ENCODE measurements around the gene RCAN3. TPM values are rescaled to one million over a fixed set of nuclear protein-coding genes. Genes with fewer than 3 reads are reported as not detected.
A peak's percentile ranks its signal among the peaks of the same experiment; 100 is the strongest.

The RCAN3 gene
- total and polyA plus RNA-seq, 2 of the 13 experiments (the other 11 are each of a cell fraction or from before 2014, with no cell fraction given), result 12.2 to 13.3 TPM

DNA sequence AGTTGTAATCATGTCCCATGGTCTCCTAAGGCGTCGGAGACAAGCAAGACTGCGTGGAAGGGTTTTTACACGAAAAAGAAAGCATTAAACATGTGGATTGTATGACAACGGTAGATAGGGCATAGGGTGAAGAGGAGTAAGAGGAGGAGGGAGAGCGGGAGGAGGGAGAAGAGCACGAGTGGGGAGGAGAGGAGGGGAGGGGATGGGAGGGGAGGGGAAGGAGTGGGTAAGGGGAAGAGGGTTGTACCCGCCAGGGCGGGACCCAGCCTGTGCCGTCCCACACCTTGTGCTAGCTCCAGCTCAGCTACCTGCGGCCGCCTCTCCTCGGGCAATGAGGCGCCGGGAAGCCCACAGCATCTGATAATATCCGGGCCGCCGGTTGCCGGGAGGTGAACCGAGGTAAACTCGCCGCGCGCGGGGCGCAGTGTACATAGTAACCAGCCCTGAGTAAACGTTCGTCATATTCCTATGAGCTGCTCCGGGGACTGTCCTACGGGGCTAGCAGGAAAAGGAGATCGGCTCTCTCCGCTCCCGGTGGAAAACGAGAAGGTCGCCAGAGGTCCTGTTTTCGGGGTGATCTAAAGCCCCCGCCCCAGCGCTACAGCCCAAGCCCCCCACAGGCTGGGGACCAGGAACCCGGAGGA is 449 bp upstream of the RCAN3 start (continued):
- TF ChIP-seq ZSCAN20 (CRISPR knock-in tag; IDR thresholded peaks at IDR 0.05; ENCODE audit: borderline replicate concordance) (no peak), ETV5 (CRISPR knock-in tag; IDR thresholded peaks at IDR 0.05; ENCODE audit: borderline replicate concordance) (peak; percentile 57; the same call in 1 of the 2 replicates), ELF4 (CRISPR knock-in tag; IDR thresholded peaks at IDR 0.05; ENCODE audit: borderline replicate concordance) (no peak), ZNF766 (CRISPR knock-in tag; IDR thresholded peaks at IDR 0.05; ENCODE audit: borderline replicate concordance) (no peak), ZNF850 (CRISPR knock-in tag; conservative IDR thresholded peaks at IDR 0.05) (no peak), ZFP41 (CRISPR knock-in tag; IDR thresholded peaks at IDR 0.05; ENCODE audit: borderline replicate concordance) (no peak), U2AF2 (IDR thresholded peaks at IDR 0.05; ENCODE audit: low read depth, low read length) (no peak), SUZ12 (IDR thresholded peaks at IDR 0.05; ENCODE audit: low read depth, low read length) (no peak)
- TF ChIP-seq, protein P1, sequence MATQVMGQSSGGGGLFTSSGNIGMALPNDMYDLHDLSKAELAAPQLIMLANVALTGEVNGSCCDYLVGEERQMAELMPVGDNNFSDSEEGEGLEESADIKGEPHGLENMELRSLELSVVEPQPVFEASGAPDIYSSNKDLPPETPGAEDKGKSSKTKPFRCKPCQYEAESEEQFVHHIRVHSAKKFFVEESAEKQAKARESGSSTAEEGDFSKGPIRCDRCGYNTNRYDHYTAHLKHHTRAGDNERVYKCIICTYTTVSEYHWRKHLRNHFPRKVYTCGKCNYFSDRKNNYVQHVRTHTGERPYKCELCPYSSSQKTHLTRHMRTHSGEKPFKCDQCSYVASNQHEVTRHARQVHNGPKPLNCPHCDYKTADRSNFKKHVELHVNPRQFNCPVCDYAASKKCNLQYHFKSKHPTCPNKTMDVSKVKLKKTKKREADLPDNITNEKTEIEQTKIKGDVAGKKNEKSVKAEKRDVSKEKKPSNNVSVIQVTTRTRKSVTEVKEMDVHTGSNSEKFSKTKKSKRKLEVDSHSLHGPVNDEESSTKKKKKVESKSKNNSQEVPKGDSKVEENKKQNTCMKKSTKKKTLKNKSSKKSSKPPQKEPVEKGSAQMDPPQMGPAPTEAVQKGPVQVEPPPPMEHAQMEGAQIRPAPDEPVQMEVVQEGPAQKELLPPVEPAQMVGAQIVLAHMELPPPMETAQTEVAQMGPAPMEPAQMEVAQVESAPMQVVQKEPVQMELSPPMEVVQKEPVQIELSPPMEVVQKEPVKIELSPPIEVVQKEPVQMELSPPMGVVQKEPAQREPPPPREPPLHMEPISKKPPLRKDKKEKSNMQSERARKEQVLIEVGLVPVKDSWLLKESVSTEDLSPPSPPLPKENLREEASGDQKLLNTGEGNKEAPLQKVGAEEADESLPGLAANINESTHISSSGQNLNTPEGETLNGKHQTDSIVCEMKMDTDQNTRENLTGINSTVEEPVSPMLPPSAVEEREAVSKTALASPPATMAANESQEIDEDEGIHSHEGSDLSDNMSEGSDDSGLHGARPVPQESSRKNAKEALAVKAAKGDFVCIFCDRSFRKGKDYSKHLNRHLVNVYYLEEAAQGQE (IDR thresholded peaks at IDR 0.05; ENCODE audit: borderline replicate concordance in 1 of 2, low read depth in 1 of 2, low read length in 2 of 2), result 0 out of 4 replicates have a peak, but pooled peaks of 1 of the 2 experiments have one; percentile 15
- TF ChIP-seq, protein P2, sequence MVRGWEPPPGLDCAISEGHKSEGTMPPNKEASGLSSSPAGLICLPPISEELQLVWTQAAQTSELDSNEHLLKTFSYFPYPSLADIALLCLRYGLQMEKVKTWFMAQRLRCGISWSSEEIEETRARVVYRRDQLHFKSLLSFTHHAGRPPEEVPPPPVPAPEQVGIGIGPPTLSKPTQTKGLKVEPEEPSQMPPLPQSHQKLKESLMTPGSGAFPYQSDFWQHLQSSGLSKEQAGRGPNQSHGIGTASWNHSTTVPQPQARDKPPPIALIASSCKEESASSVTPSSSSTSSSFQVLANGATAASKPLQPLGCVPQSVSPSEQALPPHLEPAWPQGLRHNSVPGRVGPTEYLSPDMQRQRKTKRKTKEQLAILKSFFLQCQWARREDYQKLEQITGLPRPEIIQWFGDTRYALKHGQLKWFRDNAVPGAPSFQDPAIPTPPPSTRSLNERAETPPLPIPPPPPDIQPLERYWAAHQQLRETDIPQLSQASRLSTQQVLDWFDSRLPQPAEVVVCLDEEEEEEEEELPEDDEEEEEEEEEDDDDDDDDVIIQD (CRISPR knock-in tag; IDR thresholded peaks at IDR 0.05; ENCODE audit: low read depth), result no peak
- TF ChIP-seq, protein P3, sequence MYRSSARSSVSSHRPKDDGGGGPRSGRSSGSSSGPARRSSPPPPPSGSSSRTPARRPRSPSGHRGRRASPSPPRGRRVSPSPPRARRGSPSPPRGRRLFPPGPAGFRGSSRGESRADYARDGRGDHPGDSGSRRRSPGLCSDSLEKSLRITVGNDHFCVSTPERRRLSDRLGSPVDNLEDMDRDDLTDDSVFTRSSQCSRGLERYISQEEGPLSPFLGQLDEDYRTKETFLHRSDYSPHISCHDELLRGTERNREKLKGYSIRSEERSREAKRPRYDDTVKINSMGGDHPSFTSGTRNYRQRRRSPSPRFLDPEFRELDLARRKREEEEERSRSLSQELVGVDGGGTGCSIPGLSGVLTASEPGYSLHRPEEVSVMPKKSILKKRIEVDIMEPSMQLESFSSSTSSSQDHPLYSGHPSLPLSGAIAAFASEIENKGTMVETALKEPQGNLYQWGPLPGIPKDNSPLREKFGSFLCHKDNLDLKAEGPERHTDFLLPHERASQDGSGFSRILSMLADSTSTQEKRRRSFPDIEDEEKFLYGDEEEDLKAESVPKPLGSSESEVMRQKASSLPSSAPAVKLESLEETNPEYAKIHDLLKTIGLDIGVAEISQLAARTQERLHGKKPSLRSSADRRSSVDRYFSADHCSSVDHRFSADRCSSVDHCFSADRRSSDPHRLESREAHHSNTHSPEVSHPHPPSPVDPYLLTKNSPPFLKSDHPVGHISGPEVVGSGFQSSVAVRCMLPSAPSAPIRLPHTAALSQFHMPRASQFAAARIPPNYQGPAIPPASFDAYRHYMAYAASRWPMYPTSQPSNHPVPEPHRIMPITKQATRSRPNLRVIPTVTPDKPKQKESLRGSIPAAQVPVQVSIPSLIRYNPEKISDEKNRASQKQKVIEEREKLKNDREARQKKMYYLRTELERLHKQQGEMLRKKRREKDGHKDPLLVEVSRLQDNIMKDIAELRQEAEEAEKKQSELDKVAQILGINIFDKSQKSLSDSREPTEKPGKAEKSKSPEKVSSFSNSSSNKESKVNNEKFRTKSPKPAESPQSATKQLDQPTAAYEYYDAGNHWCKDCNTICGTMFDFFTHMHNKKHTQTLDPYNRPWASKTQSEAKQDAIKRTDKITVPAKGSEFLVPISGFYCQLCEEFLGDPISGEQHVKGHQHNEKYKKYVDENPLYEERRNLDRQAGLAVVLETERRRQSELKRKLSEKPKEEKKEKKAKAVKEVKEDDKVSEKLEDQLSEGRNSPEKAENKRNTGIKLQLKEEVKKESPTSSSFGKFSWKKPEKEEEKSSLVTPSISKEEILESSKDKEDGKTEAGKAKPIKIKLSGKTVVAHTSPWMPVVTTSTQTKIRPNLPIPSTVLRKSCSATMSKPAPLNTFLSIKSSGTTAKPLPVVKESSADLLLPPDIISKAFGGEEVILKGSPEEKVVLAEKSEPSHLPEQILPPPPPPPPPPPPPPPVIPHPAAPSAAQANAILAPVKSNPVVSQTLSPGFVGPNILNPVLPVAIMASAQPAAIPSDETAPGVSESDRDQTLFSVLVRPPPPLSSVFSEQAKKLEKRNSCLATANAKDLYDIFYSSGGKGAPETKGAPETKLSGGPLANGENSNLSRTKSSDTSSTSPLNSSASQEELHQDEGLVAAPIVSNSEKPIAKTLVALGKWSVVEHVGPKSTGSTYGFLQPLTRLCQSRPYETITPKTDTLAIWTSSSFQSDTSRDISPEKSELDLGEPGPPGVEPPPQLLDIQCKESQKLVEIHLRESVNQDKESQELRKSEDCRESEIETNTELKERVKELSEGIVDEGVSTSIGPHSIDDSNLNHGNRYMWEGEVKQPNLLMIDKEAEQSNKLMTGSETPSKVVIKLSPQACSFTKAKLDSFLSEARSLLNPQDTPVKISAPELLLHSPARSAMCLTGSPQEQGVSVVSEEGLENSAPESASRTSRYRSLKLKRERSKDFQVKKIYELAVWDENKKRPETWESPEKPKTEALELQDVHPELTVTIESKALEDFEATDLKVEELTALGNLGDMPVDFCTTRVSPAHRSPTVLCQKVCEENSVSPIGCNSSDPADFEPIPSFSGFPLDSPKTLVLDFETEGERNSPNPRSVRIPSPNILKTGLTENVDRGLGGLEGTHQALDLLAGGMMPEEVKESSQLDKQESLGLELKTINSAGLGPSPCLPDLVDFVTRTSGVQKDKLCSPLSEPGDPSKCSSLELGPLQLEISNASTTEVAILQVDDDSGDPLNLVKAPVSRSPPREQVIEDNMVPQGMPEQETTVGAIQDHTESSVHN (CRISPR knock-in tag; IDR thresholded peaks at IDR 0.05), result no peak
- TF ChIP-seq, protein P4, sequence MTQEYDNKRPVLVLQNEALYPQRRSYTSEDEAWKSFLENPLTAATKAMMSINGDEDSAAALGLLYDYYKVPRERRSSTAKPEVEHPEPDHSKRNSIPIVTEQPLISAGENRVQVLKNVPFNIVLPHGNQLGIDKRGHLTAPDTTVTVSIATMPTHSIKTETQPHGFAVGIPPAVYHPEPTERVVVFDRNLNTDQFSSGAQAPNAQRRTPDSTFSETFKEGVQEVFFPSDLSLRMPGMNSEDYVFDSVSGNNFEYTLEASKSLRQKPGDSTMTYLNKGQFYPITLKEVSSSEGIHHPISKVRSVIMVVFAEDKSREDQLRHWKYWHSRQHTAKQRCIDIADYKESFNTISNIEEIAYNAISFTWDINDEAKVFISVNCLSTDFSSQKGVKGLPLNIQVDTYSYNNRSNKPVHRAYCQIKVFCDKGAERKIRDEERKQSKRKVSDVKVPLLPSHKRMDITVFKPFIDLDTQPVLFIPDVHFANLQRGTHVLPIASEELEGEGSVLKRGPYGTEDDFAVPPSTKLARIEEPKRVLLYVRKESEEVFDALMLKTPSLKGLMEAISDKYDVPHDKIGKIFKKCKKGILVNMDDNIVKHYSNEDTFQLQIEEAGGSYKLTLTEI (CRISPR knock-in tag; conservative IDR thresholded peaks at IDR 0.05), result no peak

Data from HepG2 (cell line).